ENCODE results near the gene GRIN3B. TPM values are rescaled to one million over a fixed set of nuclear protein-coding genes. Genes with fewer than 3 reads are reported as not detected.

The GRIN3B gene
- total RNA-seq, 1 donor from 2014 or later = not detected

- Histone ChIP-seq H3K4me1 (no peaks in the 10 kb centered on the region), H3K27ac (no peak overlapping the region), H3K36me3 (peaks cover 28 to 76% of the 10 kb centered on the region in 2 donors), H3K9me3 (no peaks in the 10 kb centered on the region), H3K4me3 (no peak overlapping the region), H3K27me3 (peaks cover 5% of the 10 kb centered on the region)
- intact Hi-C loops (cut with DNase I) = no loop called here
- TF ChIP-seq, protein P1, sequence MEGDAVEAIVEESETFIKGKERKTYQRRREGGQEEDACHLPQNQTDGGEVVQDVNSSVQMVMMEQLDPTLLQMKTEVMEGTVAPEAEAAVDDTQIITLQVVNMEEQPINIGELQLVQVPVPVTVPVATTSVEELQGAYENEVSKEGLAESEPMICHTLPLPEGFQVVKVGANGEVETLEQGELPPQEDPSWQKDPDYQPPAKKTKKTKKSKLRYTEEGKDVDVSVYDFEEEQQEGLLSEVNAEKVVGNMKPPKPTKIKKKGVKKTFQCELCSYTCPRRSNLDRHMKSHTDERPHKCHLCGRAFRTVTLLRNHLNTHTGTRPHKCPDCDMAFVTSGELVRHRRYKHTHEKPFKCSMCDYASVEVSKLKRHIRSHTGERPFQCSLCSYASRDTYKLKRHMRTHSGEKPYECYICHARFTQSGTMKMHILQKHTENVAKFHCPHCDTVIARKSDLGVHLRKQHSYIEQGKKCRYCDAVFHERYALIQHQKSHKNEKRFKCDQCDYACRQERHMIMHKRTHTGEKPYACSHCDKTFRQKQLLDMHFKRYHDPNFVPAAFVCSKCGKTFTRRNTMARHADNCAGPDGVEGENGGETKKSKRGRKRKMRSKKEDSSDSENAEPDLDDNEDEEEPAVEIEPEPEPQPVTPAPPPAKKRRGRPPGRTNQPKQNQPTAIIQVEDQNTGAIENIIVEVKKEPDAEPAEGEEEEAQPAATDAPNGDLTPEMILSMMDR (IDR thresholded peaks at IDR 0.05) = no peak
- no peak for DNase-seq (ENCODE audit: low spot score in 2 of 2)
Measured at GRCh38 chr19:990746-991145, 9.5 kb upstream of the GRIN3B start.

GRCh38 chr19:991174-991931 lies 8.9 kb upstream of the GRIN3B start:
- peaks cover 11% of the 10 kb centered on the region for H3K27me3 ChIP-seq
- H3K27ac ChIP-seq = no peak overlapping the region
- no peak overlapping the region for H3K4me3 ChIP-seq
- TF ChIP-seq, protein P1 (IDR thresholded peaks at IDR 0.05) = no peak
- H3K9me3 ChIP-seq = no peaks in the 10 kb centered on the region
- peaks cover 0 to 4% of the 10 kb centered on the region in 2 donors for H3K4me1 ChIP-seq
- intact Hi-C loops (cut with DNase I) = no loop called here
- no peak for DNase-seq (ENCODE audit: low spot score in 2 of 2)
- peaks cover 28 to 70% of the 10 kb centered on the region in 2 donors for H3K36me3 ChIP-seq

- H3K36me3 ChIP-seq = peaks cover 21 to 62% of the 10 kb centered on the region in 2 donors
Measured at GRCh38 chr19:991932-992669, 8.1 kb upstream of the GRIN3B start.

GRCh38 chr19:992670-993055 lies 7.6 kb upstream of the GRIN3B start:
- Histone ChIP-seq H3K36me3 (peaks cover 20 to 61% of the 10 kb centered on the region in 2 donors), H3K9me3 (no peaks in the 10 kb centered on the region), H3K27ac (no peak overlapping the region), H3K4me3 (no peak overlapping the region), H3K4me1 (peaks cover 0 to 4% of the 10 kb centered on the region in 2 donors), H3K27me3 (peaks cover 11% of the 10 kb centered on the region)
- no peak for DNase-seq (ENCODE audit: low spot score in 2 of 2)
- intact Hi-C loops (cut with DNase I) = no loop called here
- TF ChIP-seq, protein P1 (IDR thresholded peaks at IDR 0.05) = no peak

More at GRCh38 chr19:991932-992669, 8.1 kb upstream of the GRIN3B start:
- H3K4me1 ChIP-seq = peaks cover 0 to 4% of the 10 kb centered on the region in 2 donors
- no peak overlapping the region for H3K4me3 ChIP-seq
- DNase-seq (ENCODE audit: low spot score in 2 of 2) = no peak
- H3K27ac ChIP-seq = no peak overlapping the region
- intact Hi-C loops (cut with DNase I) = no loop called here
- H3K27me3 ChIP-seq = peaks cover 11% of the 10 kb centered on the region
- TF ChIP-seq, protein P1 (IDR thresholded peaks at IDR 0.05) = no peak
- no peaks in the 10 kb centered on the region for H3K9me3 ChIP-seq

DNA sequence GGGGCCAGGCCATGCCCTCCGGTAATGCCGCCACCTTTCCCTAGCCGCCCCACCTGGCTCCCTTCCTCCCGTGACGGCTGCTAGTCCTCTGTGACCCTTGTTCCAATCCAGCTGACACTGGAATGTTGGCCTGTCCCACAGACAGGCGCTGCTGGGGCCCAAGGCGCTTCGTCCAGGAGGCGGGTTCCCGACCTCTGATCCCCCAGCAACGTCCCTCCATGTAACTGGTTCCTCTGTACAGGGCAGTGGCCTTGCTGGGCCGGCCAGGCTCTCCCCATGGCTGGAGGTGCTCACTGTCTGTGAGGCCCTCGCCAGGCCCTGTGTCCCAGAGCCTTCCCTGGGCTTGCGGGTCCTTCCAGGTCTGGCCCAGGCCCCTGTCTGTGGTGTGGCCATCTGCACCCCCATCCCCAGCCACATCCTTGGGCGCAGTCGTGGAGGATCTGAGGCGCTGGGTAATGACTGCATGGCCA lies 6.8 kb upstream of the GRIN3B start:
- Histone ChIP-seq H3K9me3 (no peaks in the 10 kb centered on the region), H3K36me3 (peaks cover 20 to 56% of the 10 kb centered on the region in 2 donors), H3K4me3 (no peak overlapping the region), H3K4me1 (peaks cover 0 to 4% of the 10 kb centered on the region in 2 donors), H3K27ac (no peak overlapping the region), H3K27me3 (peaks cover 11% of the 10 kb centered on the region)
- TF ChIP-seq, protein P1 (IDR thresholded peaks at IDR 0.05) = no peak
- no peak for DNase-seq (ENCODE audit: low spot score in 2 of 2)
- intact Hi-C loops (cut with DNase I) = no loop called here

All from ascending aorta (tissue), 2 donors.